ENCODE results near the gene NRXN3. TPM values are rescaled to one million over a fixed set of nuclear protein-coding genes. Genes with fewer than 3 reads are reported as not detected.

The NRXN3 gene
- total and polyA plus RNA-seq, 2 experiments from 2014 or later, result 0.08 to 0.11 TPM

DNA sequence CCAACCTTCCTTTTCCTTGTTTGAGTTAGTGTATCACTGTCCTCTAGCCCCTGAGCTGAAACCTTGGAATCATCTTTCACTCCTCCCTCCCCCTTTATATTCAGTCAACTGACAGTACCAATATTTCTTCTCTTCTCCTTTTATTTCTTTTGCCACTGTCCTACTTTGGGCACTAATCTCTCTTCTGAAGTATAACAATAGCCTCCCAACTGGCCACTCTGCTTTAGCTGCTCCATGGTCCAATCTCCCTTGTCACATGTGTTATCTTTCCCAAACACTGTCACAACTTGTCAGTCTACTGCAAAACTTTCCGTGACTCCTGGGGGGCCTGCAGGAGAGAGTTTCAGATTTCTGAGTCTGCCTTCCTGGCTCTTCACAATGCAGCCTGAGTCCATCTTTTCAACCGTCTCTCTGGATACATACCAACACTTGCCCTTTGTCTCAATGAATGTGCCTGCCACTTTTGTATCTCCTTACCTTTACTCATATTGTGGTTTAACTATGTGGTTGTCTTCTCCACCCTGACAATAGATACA lies 1570.0 kb downstream of the NRXN3 start:
- Histone ChIP-seq H3F3A (ENCODE audit: insufficient read depth) (no peaks in the 10 kb centered on the region), H3K9ac (no peak overlapping the region), H4K20me1 (ENCODE audit: insufficient read depth) (no peaks in the 10 kb centered on the region), H3K9me2 (ENCODE audit: insufficient read depth) (no peaks in the 10 kb centered on the region), H2AFZ (no peak overlapping the region), H3K9me3 (ENCODE audit: low read depth) (no peaks in the 10 kb centered on the region), H3K4me2 (ENCODE audit: unreplicated experiment) (no peak overlapping the region), H3K79me2 (ENCODE audit: insufficient read depth) (no peaks in the 10 kb centered on the region), H3K4me1 (ENCODE audit: insufficient read depth) (no peaks in the 10 kb centered on the region), H3K4me3 (no peak overlapping the region), H3K36me3 (ENCODE audit: low read depth) (no peaks in the 10 kb centered on the region), H3K27me3 (replicated peaks; ENCODE audit: insufficient read depth) (no peaks in the 10 kb centered on the region), H3K27ac (no peak overlapping the region)
- TF ChIP-seq EZH2phosphoT487 (IDR thresholded peaks at IDR 0.05; ENCODE audit: insufficient read depth, low read depth), result no peak
- no peak for TF ChIP-seq EZH2 (IDR thresholded peaks at IDR 0.05; ENCODE audit: insufficient read depth, poor library complexity, severe bottlenecking)
- in situ Hi-C loops (cut with MboI), result no loop called here
- no peak for DNase-seq
- WGBS, 2 experiments (ENCODE audit: low coverage in 1 of 2, low lambda C conversion rate in 2 of 2, missing lambda C conversion rate in 2 of 2), result 0 to 4% methylated on average over 2 of the region's 2 CpGs

- Histone ChIP-seq H3K4me1 (ENCODE audit: insufficient read depth) (no peaks in the 10 kb centered on the region), H3K36me3 (ENCODE audit: low read depth) (no peaks in the 10 kb centered on the region), H3K9me2 (ENCODE audit: insufficient read depth) (no peaks in the 10 kb centered on the region), H2AFZ (no peak overlapping the region), H3F3A (ENCODE audit: insufficient read depth) (no peaks in the 10 kb centered on the region), H3K9me3 (ENCODE audit: low read depth) (no peaks in the 10 kb centered on the region), H3K9ac (no peak overlapping the region), H3K4me3 (no peak overlapping the region), H3K4me2 (ENCODE audit: unreplicated experiment) (no peak overlapping the region), H4K20me1 (ENCODE audit: insufficient read depth) (no peaks in the 10 kb centered on the region), H3K27ac (no peak overlapping the region), H3K27me3 (replicated peaks; ENCODE audit: insufficient read depth) (no peaks in the 10 kb centered on the region), H3K79me2 (ENCODE audit: insufficient read depth) (no peaks in the 10 kb centered on the region)
- 5 to 16% methylated on average over 1 of the region's 1 CpG for WGBS, 2 experiments (ENCODE audit: low coverage in 1 of 2, low lambda C conversion rate in 2 of 2, missing lambda C conversion rate in 2 of 2)
- in situ Hi-C loops (cut with MboI), result no loop called here
- TF ChIP-seq EZH2 (IDR thresholded peaks at IDR 0.05; ENCODE audit: insufficient read depth, poor library complexity, severe bottlenecking) (no peak), EZH2phosphoT487 (IDR thresholded peaks at IDR 0.05; ENCODE audit: insufficient read depth, low read depth) (no peak)
- no peak for DNase-seq
These were observed 1572.0 kb downstream of the NRXN3 start for GRCh38 chr14:79742142-79742541.

GRCh38 chr14:79745046-79745445 lies 1574.9 kb downstream of the NRXN3 start:
- no peaks in the 10 kb centered on the region for H3F3A ChIP-seq (ENCODE audit: insufficient read depth)

DNA sequence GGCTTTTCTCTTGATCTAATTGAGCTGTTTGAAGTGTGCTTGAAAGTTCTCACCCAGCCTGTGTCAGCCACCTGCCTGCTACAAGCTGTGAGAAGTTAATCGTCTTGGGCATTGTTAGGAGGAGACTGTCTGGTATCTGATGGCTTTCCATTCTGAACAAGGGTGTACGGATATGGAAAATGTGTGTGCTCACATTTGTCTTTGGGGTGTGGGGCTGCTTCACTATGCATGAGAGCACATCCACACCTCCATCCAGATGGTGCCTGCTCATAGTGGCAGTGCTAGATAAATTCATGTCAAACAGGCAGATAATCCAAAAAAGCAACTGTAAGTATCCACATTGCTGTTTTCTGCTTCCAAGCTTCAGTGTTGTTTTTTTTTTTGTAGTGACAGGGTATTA lies 1578.9 kb downstream of the NRXN3 start:
- H3K4me2 ChIP-seq (ENCODE audit: unreplicated experiment), result no peak overlapping the region
- 0% methylated on average over 2 of the region's 2 CpGs for WGBS, 2 experiments (ENCODE audit: low coverage in 1 of 2, low lambda C conversion rate in 2 of 2, missing lambda C conversion rate in 2 of 2)
- no peaks in the 10 kb centered on the region for H3K79me2 ChIP-seq (ENCODE audit: insufficient read depth)
- no peak overlapping the region for H3K4me3 ChIP-seq
- no peaks in the 10 kb centered on the region for H3K27me3 ChIP-seq (replicated peaks; ENCODE audit: insufficient read depth)
- H3K36me3 ChIP-seq (ENCODE audit: low read depth), result no peaks in the 10 kb centered on the region
- H4K20me1 ChIP-seq (ENCODE audit: insufficient read depth), result no peaks in the 10 kb centered on the region
- H2AFZ ChIP-seq, result no peak overlapping the region
- no peak overlapping the region for H3K27ac ChIP-seq
- H3K9me2 ChIP-seq (ENCODE audit: insufficient read depth), result no peaks in the 10 kb centered on the region
- TF ChIP-seq EZH2 (IDR thresholded peaks at IDR 0.05; ENCODE audit: insufficient read depth, poor library complexity, severe bottlenecking) (no peak), EZH2phosphoT487 (IDR thresholded peaks at IDR 0.05; ENCODE audit: insufficient read depth, low read depth) (no peak)
- no peak for DNase-seq
- in situ Hi-C loops (cut with MboI), result no loop called here
- no peaks in the 10 kb centered on the region for H3F3A ChIP-seq (ENCODE audit: insufficient read depth)
- no peak overlapping the region for H3K9ac ChIP-seq
- no peaks in the 10 kb centered on the region for H3K9me3 ChIP-seq (ENCODE audit: low read depth)
- no peaks in the 10 kb centered on the region for H3K4me1 ChIP-seq (ENCODE audit: insufficient read depth)

More at GRCh38 chr14:79745046-79745445, 1574.9 kb downstream of the NRXN3 start:
- Histone ChIP-seq H3K27ac (no peak overlapping the region), H3K36me3 (ENCODE audit: low read depth) (no peaks in the 10 kb centered on the region), H3K9me2 (ENCODE audit: insufficient read depth) (no peaks in the 10 kb centered on the region), H3K4me1 (ENCODE audit: insufficient read depth) (no peaks in the 10 kb centered on the region), H4K20me1 (ENCODE audit: insufficient read depth) (no peaks in the 10 kb centered on the region), H3K9me3 (ENCODE audit: low read depth) (no peaks in the 10 kb centered on the region), H3K4me2 (ENCODE audit: unreplicated experiment) (no peak overlapping the region), H2AFZ (no peak overlapping the region), H3K9ac (no peak overlapping the region), H3K79me2 (ENCODE audit: insufficient read depth) (no peaks in the 10 kb centered on the region), H3K27me3 (replicated peaks; ENCODE audit: insufficient read depth) (no peaks in the 10 kb centered on the region), H3K4me3 (no peak overlapping the region)
- no peak for DNase-seq
- 8 to 16% methylated on average over 2 of the region's 2 CpGs for WGBS, 2 experiments (ENCODE audit: low coverage in 1 of 2, low lambda C conversion rate in 2 of 2, missing lambda C conversion rate in 2 of 2)
- in situ Hi-C loops (cut with MboI), result no loop called here
- no peak for TF ChIP-seq EZH2 (IDR thresholded peaks at IDR 0.05; ENCODE audit: insufficient read depth, poor library complexity, severe bottlenecking)
- no peak for TF ChIP-seq EZH2phosphoT487 (IDR thresholded peaks at IDR 0.05; ENCODE audit: insufficient read depth, low read depth)

DNA sequence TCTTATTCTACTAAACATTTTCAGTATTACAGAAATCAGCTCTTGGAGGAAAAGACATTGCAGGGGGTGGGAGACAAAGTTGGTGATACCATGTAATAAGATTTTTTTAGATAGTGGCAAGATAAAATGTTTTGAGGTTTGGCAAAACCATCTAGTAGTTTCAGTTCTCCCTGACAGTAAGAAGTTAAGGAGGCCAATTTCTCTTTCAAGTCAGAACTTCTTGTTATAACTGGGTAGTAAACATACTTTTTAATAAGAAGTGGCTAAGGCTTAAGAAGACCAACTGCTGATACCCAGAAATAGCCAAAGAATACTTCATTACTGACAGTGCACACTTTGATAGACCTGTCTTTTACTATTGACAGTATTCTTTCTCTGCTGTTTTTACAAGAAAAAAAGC lies 1588.8 kb downstream of the NRXN3 start:
- H3K79me2 ChIP-seq (ENCODE audit: insufficient read depth), result no peaks in the 10 kb centered on the region
- no peak overlapping the region for H3K9ac ChIP-seq
- no peaks in the 10 kb centered on the region for H3K4me1 ChIP-seq (ENCODE audit: insufficient read depth)
- no peak for DNase-seq
- H3K9me3 ChIP-seq (ENCODE audit: low read depth), result no peaks in the 10 kb centered on the region
- no peak overlapping the region for H2AFZ ChIP-seq
- no peak overlapping the region for H3K4me2 ChIP-seq (ENCODE audit: unreplicated experiment)
- TF ChIP-seq EZH2phosphoT487 (IDR thresholded peaks at IDR 0.05; ENCODE audit: insufficient read depth, low read depth) (no peak), EZH2 (IDR thresholded peaks at IDR 0.05; ENCODE audit: insufficient read depth, poor library complexity, severe bottlenecking) (no peak)
- no peaks in the 10 kb centered on the region for H3F3A ChIP-seq (ENCODE audit: insufficient read depth)
- H3K36me3 ChIP-seq (ENCODE audit: low read depth), result no peaks in the 10 kb centered on the region
- no peak overlapping the region for H3K27ac ChIP-seq
- no peaks in the 10 kb centered on the region for H3K27me3 ChIP-seq (replicated peaks; ENCODE audit: insufficient read depth)
- H3K9me2 ChIP-seq (ENCODE audit: insufficient read depth), result no peaks in the 10 kb centered on the region
- no peaks in the 10 kb centered on the region for H4K20me1 ChIP-seq (ENCODE audit: insufficient read depth)
- no peak overlapping the region for H3K4me3 ChIP-seq
- in situ Hi-C loops (cut with MboI), result no loop called here
